Adrenal gland (tissue), 5 donors: ENCODE results near the gene KRT15.

Source experiments
- CTCF ChIP-seq, 6 experiments: fragments of 450-650 bp in 4 of 6; fragments of 200-600 bp in 2 of 6; sonication (generic) in 1 of 6; IDR thresholded peaks; 1 replicate in 5 of 6; 2 replicates in 1 of 6; pipeline versions ENCODE4 v1.5.1 to v1.8.0; 2016 to 2021; ENCODE audit warnings: antibody characterized with exemption in 6 of 6, mild to moderate bottlenecking in 2 of 6, moderate library complexity in 1 of 6
- POLR2A ChIP-seq, 2 donors: fragments of 450-650 bp; IDR thresholded peaks; one replicate each; pipeline ENCODE4 v1.6.1; 2017; ENCODE audit warnings: antibody characterized with exemption in 2 of 2, mild to moderate bottlenecking in 2 of 2, moderate library complexity in 1 of 2
- donor health status: DM: no; HTN: no; CAD: no.

- TF ChIP-seq CTCF (IDR thresholded peaks at IDR 0.05), result no peak
- no peak for TF ChIP-seq POLR2A (IDR thresholded peaks at IDR 0.05)
Observed at GRCh38 chr17:41503202-41503601, 15.5 kb downstream of the KRT15 start.
